T47D (cell line): ENCODE results near the gene CLTRN.
"Not testable (repeated sequence)": the region's sequence is repeated elsewhere in the genome, so short reads cannot be mapped to it uniquely, and the experiment has no call there.

Experiments used
- DNase-seq, 2 experiments: peaks; one replicate each; pipeline versions ENCODE4 v3.0.0 to v3.0.0-alpha.2; 2011 to 2012; ENCODE audit warnings: low read depth in 1 of 2, low spot score in 1 of 2
- JUND ChIP-seq: IDR thresholded peaks from 2 replicates; pipeline ENCODE4 v1.6.1; 2012; ENCODE audit warnings: low read depth
- in situ Hi-C: cut with HindIII; loops from 2 replicates; pipeline ENCODE4 v1.10.0; 2016; ENCODE audit warnings: low sequenced_read_pairs, low pct_unique_long_range_greater_than_20kb

Gene CLTRN

GRCh38 chrX:15676886-15677285 is 12.3 kb upstream of the CLTRN start:
- no peak for TF ChIP-seq JUND
- no peak for DNase-seq
- in situ Hi-C loops = no loop called here

GRCh38 chrX:15675490-15675921 is 10.9 kb upstream of the CLTRN start:
- in situ Hi-C loops = no loop called here
- TF ChIP-seq JUND = no peak
- DNase-seq = peak; percentile 44 to 89

DNA sequence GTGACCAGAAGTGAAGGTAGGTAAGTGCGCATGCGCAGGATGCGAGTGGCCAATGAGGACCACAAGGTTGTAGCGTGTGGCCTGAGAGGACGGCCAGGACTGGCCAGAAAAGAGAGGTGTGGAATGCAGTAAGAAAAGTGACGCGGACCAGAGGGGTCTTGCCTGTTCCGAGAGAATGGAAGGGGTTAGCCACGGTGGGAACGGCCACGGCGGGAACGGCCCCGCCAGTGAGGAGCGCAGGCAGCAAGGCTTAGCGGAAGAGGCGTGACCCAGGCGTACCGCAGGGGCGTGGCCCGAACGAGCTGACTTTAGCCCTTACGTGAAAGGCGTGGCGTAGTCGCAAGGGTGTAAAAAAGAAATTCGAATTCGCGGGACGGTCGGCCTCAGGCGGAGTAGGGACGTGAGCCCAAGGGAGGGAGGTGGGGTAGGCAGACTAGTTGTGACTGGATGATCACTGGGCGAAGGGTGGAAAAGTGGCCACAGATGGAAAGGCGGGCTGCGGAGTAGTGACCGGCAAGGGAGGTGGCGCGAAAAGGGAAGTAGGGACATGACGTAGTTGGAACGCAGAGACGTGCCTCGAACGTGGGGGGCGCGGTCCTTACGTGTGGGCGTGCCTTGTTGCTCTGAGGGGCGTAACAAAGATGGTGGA is 10.4 kb upstream of the CLTRN start:
- in situ Hi-C loops = no loop called here
- TF ChIP-seq JUND = no peak
- peak; percentile 79 to 97 for DNase-seq

DNA sequence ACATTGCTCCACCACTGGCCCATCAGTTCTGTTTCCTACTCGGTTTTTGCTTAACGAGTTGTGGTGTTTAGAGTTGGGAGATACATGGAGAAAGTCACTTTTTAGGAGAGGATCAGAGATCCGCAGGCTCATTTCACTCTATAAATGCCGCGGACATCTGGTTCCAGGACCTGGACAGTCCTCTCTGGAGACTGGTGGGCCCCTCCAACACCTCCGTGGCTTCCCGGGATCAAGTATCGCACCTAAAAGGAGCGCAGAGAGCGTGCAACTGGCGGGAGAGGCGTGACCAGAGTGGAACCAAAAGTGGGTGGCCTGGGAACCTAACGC is 9.9 kb upstream of the CLTRN start:
- TF ChIP-seq JUND = no peak
- in situ Hi-C loops = no loop called here
- DNase-seq = no peak

DNA sequence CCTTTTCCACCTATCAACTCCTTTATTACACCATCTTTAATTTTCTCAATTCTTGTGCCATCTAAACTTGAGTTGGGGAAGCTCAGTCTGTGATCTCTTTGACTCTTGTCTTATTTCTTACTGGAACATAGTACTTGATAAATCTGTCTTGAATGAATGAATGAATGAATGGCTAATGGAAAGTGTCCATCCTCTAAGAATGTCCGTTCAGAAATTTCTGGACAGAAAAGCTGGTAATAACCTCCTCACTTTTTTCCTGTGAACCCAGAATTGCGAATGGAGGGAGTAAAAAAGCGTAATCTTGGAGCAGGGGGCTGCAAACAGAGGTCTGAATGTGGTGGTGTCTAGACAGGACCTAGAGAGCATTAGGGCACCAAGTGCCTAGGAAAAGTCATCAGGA is 9.4 kb upstream of the CLTRN start:
- no peak for DNase-seq
- in situ Hi-C loops = no loop called here
- no peak for TF ChIP-seq JUND

DNA sequence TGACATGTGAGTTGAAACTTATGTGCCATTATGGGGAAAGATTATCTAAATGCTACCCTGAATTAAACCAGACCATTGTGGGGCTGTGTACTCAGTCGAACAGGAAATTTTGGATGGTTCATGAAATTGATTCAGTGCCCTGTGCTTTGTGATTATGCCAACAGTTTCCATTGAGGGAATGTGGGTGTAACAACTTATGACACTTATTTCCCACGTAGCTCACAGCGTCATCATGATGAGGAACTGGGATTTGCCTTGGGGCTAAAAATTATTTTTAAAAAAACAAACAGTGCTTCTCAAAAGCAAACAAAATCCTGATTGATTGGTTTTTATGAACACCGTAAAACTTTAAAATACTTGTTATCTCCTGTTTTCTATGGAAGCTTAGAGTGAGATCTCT is 8.3 kb upstream of the CLTRN start:
- TF ChIP-seq JUND = no peak
- DNase-seq = peak in 1 of 2 experiments; percentile 12
- in situ Hi-C loops = no loop called here

DNA sequence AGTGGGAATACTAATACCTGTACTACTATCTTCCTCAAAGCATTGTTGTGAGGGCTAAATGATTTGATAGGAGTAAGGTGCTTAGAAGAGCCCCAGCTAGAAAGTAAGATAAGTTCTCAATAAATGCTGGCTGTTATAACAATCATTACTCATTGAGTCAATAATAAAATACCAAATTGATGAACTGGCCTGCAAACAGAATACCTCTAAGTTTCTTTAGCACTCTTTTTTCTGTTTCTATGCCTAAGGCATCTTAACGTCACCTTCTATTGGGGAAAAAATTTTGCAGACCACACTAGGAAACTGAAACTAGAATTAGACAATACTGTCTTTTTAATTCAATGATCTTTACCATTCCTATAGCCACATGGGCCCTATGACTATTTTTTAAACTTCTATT is 1.2 kb downstream of the CLTRN start:
- DNase-seq = no peak
- TF ChIP-seq JUND = no peak
- in situ Hi-C loops = no loop called here

GRCh38 chrX:15654804-15655203 is 9.8 kb downstream of the CLTRN start:
- DNase-seq, in situ Hi-C loops: not testable (repeated sequence)

DNA sequence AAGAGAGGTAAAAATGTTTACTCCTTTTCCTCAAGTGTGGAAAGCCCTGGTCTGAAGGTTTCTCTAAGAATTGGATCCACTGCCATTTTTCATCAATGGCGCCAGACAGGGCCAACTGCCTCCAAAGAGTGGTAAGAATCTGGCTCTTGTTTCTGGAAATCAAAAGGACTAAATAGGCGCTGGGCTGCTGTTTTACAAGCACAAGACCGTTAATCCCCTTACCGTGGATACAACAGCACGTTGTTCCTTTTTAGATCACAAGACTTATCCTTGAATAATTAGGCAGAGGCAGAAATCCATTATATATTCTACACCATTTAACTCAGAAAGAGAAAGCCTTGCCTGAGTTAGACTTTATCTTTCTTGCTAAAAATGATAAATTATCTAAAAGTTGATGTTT is 10.6 kb downstream of the CLTRN start:
- no peak for TF ChIP-seq JUND
- in situ Hi-C loops = no loop called here
- DNase-seq = no peak

GRCh38 chrX:15647510-15647909 is 17.1 kb downstream of the CLTRN start:
- DNase-seq, in situ Hi-C loops: not testable (repeated sequence)

DNA sequence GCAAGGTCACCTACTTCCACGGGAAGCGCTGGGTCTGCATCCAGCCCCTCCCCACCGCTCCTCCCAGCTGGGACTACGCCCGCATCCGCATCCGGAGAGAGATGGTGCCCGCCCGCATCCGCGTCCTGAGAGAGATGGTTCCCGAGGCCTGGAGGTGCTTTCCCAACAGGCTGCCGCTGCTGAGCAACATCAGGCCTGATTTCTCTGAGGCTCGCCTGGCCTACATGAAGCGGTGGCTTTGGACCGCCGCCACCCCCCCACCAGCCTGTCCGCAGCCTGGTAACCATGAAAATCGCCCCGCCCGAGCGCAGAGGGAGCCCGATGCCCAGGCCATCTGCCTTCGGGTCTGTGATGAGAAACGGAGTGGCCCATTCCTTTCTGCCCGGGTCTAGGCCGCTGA is 18.1 kb downstream of the CLTRN start:
- in situ Hi-C loops = no loop called here
- no peak for TF ChIP-seq JUND
- DNase-seq = no peak

DNA sequence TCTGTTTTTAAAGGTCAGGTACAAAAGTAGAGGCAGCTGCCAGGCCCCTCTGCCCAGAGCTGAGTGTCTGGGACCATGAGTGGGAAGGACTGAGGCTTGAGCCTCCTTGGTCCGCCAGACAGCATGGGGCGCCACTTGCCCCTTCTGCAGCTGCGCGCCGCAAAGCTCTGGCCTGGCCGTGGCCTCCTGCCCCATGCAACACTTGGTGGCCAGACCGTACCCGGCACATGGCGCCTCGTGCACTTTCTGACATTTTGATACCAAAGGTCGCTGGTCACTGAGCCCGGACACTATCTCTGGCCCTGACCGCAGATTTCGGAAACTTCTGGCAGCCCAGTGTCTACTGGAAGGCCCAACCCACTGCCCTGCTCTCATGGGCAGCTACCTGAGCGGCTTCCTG is 18.6 kb downstream of the CLTRN start:
- TF ChIP-seq JUND = no peak
- in situ Hi-C loops = no loop called here
- no peak for DNase-seq

- DNase-seq = peak in 1 of 2 experiments; percentile 20
- TF ChIP-seq JUND = no peak
- in situ Hi-C loops = no loop called here
Observed at GRCh38 chrX:15645266-15645665, 19.3 kb downstream of the CLTRN start.

DNA sequence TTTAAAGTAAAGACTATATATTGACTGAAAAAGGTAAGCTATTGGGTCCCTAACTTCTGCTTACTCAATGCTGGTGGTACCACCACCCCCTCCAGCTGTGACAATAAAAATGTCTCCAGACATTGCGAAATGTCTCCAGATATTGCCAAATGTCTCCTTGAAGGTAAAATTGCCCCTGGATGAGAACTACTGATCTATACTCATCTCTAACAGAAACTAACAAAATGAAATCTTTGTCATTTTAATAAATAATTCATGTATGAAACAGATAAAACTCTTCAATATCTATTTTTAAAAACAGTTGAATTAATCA is 20.1 kb downstream of the CLTRN start:
- DNase-seq = no peak
- in situ Hi-C loops = no loop called here
- TF ChIP-seq JUND = no peak
